ENCODE results near the gene ARSA.
"Not testable (repeated sequence)": the region's sequence is repeated elsewhere in the genome, so short reads cannot be mapped to it uniquely, and the experiment has no call there.

Gene ARSA
- total RNA-seq, result 29.3 to 60.7 (median 45.7) reads per million in 17 experiments

GRCh38 chr22:50627642-50628542 lies at the start of gene ARSA:
Gene ARSA, minus strand, starts transcription at chr22:50628152. Its CDS starts 373 bp downstream, at chr22:50627779.
- DNase-seq, result peak; percentile 88 to 96 (median 94)

- no peak for DNase-seq
These were observed 48.9 kb upstream of the ARSA start for GRCh38 chr22:50676661-50677492.

GRCh38 chr22:50676180-50676636 lies 48.3 kb upstream of the ARSA start:
- DNase-seq, result no peak

- no peak for DNase-seq
These were observed 47.7 kb upstream of the ARSA start for GRCh38 chr22:50675553-50676179.

- DNase-seq, result peak; percentile 21 to 69 (median 52)
These were observed 46.9 kb upstream of the ARSA start for GRCh38 chr22:50674606-50675552.

- DNase-seq, result peak in 1 of 4 experiments; percentile 12
These were observed 46.2 kb upstream of the ARSA start for GRCh38 chr22:50674130-50674500.

- no peak for DNase-seq
These were observed 45.5 kb upstream of the ARSA start for GRCh38 chr22:50673231-50674129.

GRCh38 chr22:50672471-50673230 lies 44.7 kb upstream of the ARSA start, which contains the start of gene SHANK3:
Gene SHANK3, plus strand, starts transcription at chr22:50672823.
- peak in 3 of 4 experiments; percentile 23 to 49 (median 35) for DNase-seq

GRCh38 chr22:50672041-50672440 lies 44.1 kb upstream of the ARSA start:
- DNase-seq, result no peak

- no peak for DNase-seq
These were observed 43.7 kb upstream of the ARSA start for GRCh38 chr22:50671641-50672040.

- DNase-seq, result no peak
These were observed 43.1 kb upstream of the ARSA start for GRCh38 chr22:50670914-50671538.

- DNase-seq, result peak in 1 of 4 experiments; percentile 22
These were observed 42.6 kb upstream of the ARSA start for GRCh38 chr22:50670513-50670912.

GRCh38 chr22:50665738-50666137 lies 37.8 kb upstream of the ARSA start:
- no peak for DNase-seq

GRCh38 chr22:50665212-50665611 lies 37.3 kb upstream of the ARSA start:
- DNase-seq, result no peak

- DNase-seq, result peak in 1 of 4 experiments; percentile 29
These were observed 32.4 kb upstream of the ARSA start for GRCh38 chr22:50660306-50660705.

- DNase-seq, result not testable (repeated sequence)
These were observed 31.8 kb upstream of the ARSA start for GRCh38 chr22:50659711-50660110.

- DNase-seq, result peak; percentile 54 to 67 (median 61)
These were observed 30.0 kb upstream of the ARSA start for GRCh38 chr22:50657925-50658324.

- peak; percentile 44 to 72 (median 69) for DNase-seq
These were observed 28.4 kb upstream of the ARSA start for GRCh38 chr22:50656122-50657070.
